Measurements from ENCODE around the gene RNF144B. TPM values are rescaled to one million over a fixed set of nuclear protein-coding genes. Genes with fewer than 3 reads are reported as not detected.

The RNF144B gene
- total and polyA plus RNA-seq, 2 of the 8 experiments (the other 6 are each of a cell fraction or from before 2014, with no cell fraction given): 1.8 to 11.2 TPM

GRCh38 chr6:18352842-18353241 is 34.3 kb upstream of the RNF144B start:
- no peaks in the 10 kb centered on the region for H3K4me1 ChIP-seq (replicated peaks in 1 of 4; ENCODE audit: control insufficient read depth in 3 of 4, insufficient read depth in 4 of 4, low read length in 3 of 4)
- no peak overlapping the region for H3K4me3 ChIP-seq (ENCODE audit: extremely low read depth in 1 of 4, insufficient read depth in 2 of 4, low read depth in 3 of 4, low read length in 4 of 4)
- TF ChIP-seq SAP30 (IDR thresholded peaks at IDR 0.05; ENCODE audit: insufficient read depth, insufficient replicate concordance, low read length): no peak
- TF ChIP-seq CBX8 (IDR thresholded peaks at IDR 0.05; ENCODE audit: borderline replicate concordance, low read depth, low read length): no peak
- no peak for TF ChIP-seq CBX5 (IDR thresholded peaks at IDR 0.05; ENCODE audit: low read depth, low read length)
- TF ChIP-seq ATF2 (IDR thresholded peaks at IDR 0.05; ENCODE audit: low read length): no peak
- TF ChIP-seq CHD1 (IDR thresholded peaks at IDR 0.05; ENCODE audit: low read depth, low read length): no peak
- no peak for TF ChIP-seq ZNF274 (IDR thresholded peaks at IDR 0.05; ENCODE audit: borderline replicate concordance, extremely low read depth, low read length)
- no peak for TF ChIP-seq BCL11A (IDR thresholded peaks at IDR 0.05; ENCODE audit: low read depth in 2 of 2, low read length in 2 of 2)
- no peak overlapping the region for H2BK120ac ChIP-seq (replicated peaks; ENCODE audit: low read depth, low read length)
- no peak overlapping the region for H4K5ac ChIP-seq (ENCODE audit: insufficient read length, low read depth, low read length)
- H3K79me1 ChIP-seq (ENCODE audit: low read depth, low read length): no peaks in the 10 kb centered on the region
- H4K91ac ChIP-seq (replicated peaks; ENCODE audit: insufficient read length, low read length): no peak overlapping the region
- no peak overlapping the region for H3K14ac ChIP-seq (ENCODE audit: insufficient read length)
- H2BK5ac ChIP-seq (ENCODE audit: low read depth, low read length): no peak overlapping the region
- H3K36me3 ChIP-seq (ENCODE audit: control insufficient read depth in 2 of 4, insufficient read depth in 4 of 4, low read length in 3 of 4): no peaks in the 10 kb centered on the region
- H3K23me2 ChIP-seq (ENCODE audit: low read depth, low read length): no peaks in the 10 kb centered on the region
- no peak overlapping the region for H2AFZ ChIP-seq (ENCODE audit: low read length)
- H3K4ac ChIP-seq (replicated peaks; ENCODE audit: insufficient read length, low read depth, low read length): no peak overlapping the region
- no peak overlapping the region for H4K8ac ChIP-seq (ENCODE audit: extremely low read depth, insufficient read depth, low read length)
- H3K79me2 ChIP-seq (ENCODE audit: control insufficient read depth in 1 of 2, insufficient read depth in 2 of 2, low read length in 2 of 2): no peaks in the 10 kb centered on the region
- H2BK12ac ChIP-seq (ENCODE audit: low read depth, low read length): no peak overlapping the region
- no peak for FAIRE-seq
- no peak overlapping the region for H3K56ac ChIP-seq (replicated peaks; ENCODE audit: insufficient read length, low read depth, low read length)
- WGBS, 2 experiments (ENCODE audit: extremely low coverage in 1 of 2, insufficient coverage in 1 of 2, insufficient read length in 1 of 2, insufficient replicate concordance in 2 of 2, low coverage in 1 of 2, low lambda C conversion rate in 2 of 2, missing lambda C conversion rate in 1 of 2): 83% methylated on average over 2 of the region's 2 CpGs; no CpG with 5 or more reads in 1 of the 2 experiments
- no peak overlapping the region for H3K9ac ChIP-seq (replicated peaks in 1 of 4; ENCODE audit: extremely low read depth in 1 of 4, low read depth in 3 of 4, low read length in 3 of 4)
- H3K9me3 ChIP-seq (ENCODE audit: insufficient read depth in 2 of 2, low read depth in 1 of 2, low read length in 1 of 2): no peaks in the 10 kb centered on the region
- no peak overlapping the region for H3K23ac ChIP-seq (ENCODE audit: insufficient read length)
- CTCF ChIA-PET (ENCODE audit: partially characterized antibody): no interaction called here
- no peak overlapping the region for H3K4me2 ChIP-seq (ENCODE audit: insufficient read depth in 1 of 2, low read depth in 2 of 2, low read length in 2 of 2)
- no peak overlapping the region for H3K18ac ChIP-seq (ENCODE audit: extremely low read depth, low read length)
- no peaks in the 10 kb centered on the region; a peak in 1 of 7 replicates for H3K27me3 ChIP-seq (replicated peaks in 1 of 4; ENCODE audit: control insufficient read depth in 3 of 4, extremely low read depth in 1 of 4, insufficient read depth in 3 of 4, low read length in 3 of 4)
- DNase-seq (ENCODE audit: low read depth in 1 of 2, low spot score in 2 of 2): no peak
- no peak overlapping the region for H2BK20ac ChIP-seq (ENCODE audit: low read length)
- no peak overlapping the region for H2BK15ac ChIP-seq (ENCODE audit: low read length)
- H4K20me1 ChIP-seq (replicated peaks in 1 of 2; ENCODE audit: control insufficient read depth in 1 of 2, insufficient read depth in 2 of 2, low read length in 2 of 2): no peaks in the 10 kb centered on the region
- no peak overlapping the region for H2AK5ac ChIP-seq (ENCODE audit: low read depth, low read length)
- POLR2A ChIA-PET (ENCODE audit: partially characterized antibody): interaction anchor here (0.6 kb wide), 1 partner anchor 84 kb away, joined by 3 read pairs; no protein-coding TSS in a partner anchor
- no peak overlapping the region for H3K27ac ChIP-seq (ENCODE audit: low read depth, low read length)

All from H1 (cell line).